ENCODE measurements around the gene HSD3B7.

GRCh38 chr16:30953111-30953510 lies 31.9 kb upstream of the HSD3B7 start:
- TF ChIP-seq CTCF (IDR thresholded peaks at IDR 0.05; ENCODE audit: low read length): no peak
- TF ChIP-seq EZH2phosphoT487 (IDR thresholded peaks at IDR 0.05; ENCODE audit: low read length): no peak

All from MM.1S (cell line).